Stomach (tissue), 9 donors: ENCODE data around the gene CD200R1L. TPM values are rescaled to one million over a fixed set of nuclear protein-coding genes. Genes with fewer than 3 reads are reported as not detected.

ENCODE experiments used
- DNase-seq, 2 donors: peaks; one replicate each; pipeline versions ENCODE4 v3.0.0 to v3.0.0-alpha.2; 2013 to 2019
- H3K27ac ChIP-seq, 5 donors: fragments of 200-600 bp in 4 of 5; sonication (generic) in 4 of 5; one replicate each; pipeline ENCODE4 v1.5.1; 2013 to 2019; ENCODE audit warnings: mild to moderate bottlenecking in 1 of 5, moderate library complexity in 1 of 5
- H3K27me3 ChIP-seq, 3 donors: fragments of 200-600 bp; sonication (generic); one replicate each; pipeline ENCODE4 v1.5.1; 2017 to 2019; ENCODE audit warnings: mixed run types in 1 of 3
- H3K36me3 ChIP-seq, 4 donors: fragments of 200-600 bp; sonication (generic); 1 replicate in 3 of 4; 2 replicates in 1 of 4; pipeline ENCODE4 v1.5.1; 2016 to 2019
- H3K4me1 ChIP-seq, 4 donors: fragments of 200-600 bp; sonication (generic); one replicate each; pipeline ENCODE4 v1.5.1; 2016 to 2019
- H3K4me3 ChIP-seq, 4 donors: fragments of 200-600 bp; sonication (generic) in 3 of 4; one replicate each; pipeline ENCODE4 v1.5.1; 2016 to 2019; ENCODE audit warnings: mild to moderate bottlenecking in 1 of 4
- H3K9me3 ChIP-seq, 4 donors: fragments of 200-600 bp; sonication (generic); one replicate each; pipeline ENCODE4 v1.5.1; 2016 to 2019
- CTCF ChIP-seq, 7 experiments: fragments of 450-650 bp in 4 of 7; fragments of 200-600 bp in 3 of 7; sonication (generic) in 3 of 7; IDR thresholded peaks; one replicate each; pipeline ENCODE4 v1.5.1; 2016 to 2019; ENCODE audit warnings: antibody characterized with exemption in 7 of 7, control low read depth in 2 of 7, mild to moderate bottlenecking in 1 of 7
- EP300 ChIP-seq: sonication (generic); formaldehyde crosslinking; IDR thresholded peaks from one replicate; pipeline ENCODE4 v1.6.1; 2017; ENCODE audit warnings: antibody characterized with exemption
- POLR2A ChIP-seq, 4 donors: fragments of 450-650 bp; IDR thresholded peaks; one replicate each; pipeline ENCODE4 v1.6.1; 2016; ENCODE audit warnings: antibody characterized with exemption in 4 of 4, control low read depth in 2 of 4, mild to moderate bottlenecking in 1 of 4, moderate library complexity in 1 of 4
- POLR2AphosphoS5 ChIP-seq, 3 donors: sonication (generic); formaldehyde crosslinking; IDR thresholded peaks; one replicate each; pipeline ENCODE4 v1.6.1; 2016; ENCODE audit warnings: antibody characterized with exemption in 3 of 3
- WGBS, 5 donors: extraction: QIAGEN DNeasy Blood & Tissue Kit in 3 of 5; methylation state at CpG; one replicate each; pipeline versions ENCODE4 v1.1.5 to v1.1.7; 2013 to 2018; 5-methylcytosine and 5-hydroxymethylcytosine counted together
- intact Hi-C: fragments of 100-400 bp; cut with DNase I; formaldehyde crosslinking; loops from one replicate; pipeline ENCODE4 v1.15.1; 2023; ENCODE audit warnings: low total_unique reads
- polyA plus RNA-seq, 3 donors: library from polyadenylated mRNA; stranded (reverse); fragments of 200-250 nt; gene quantifications; one replicate each; pipeline ENCODE4 v1.2.3, GENCODE V29; 2013
- total RNA-seq, 5 donors: library from RNA; depleted of rRNA; stranded (reverse); fragments of >200 nt; gene quantifications; one replicate each; pipeline versions ENCODE4 v1.1.0 to v1.2.3, GENCODE V29; 2014 to 2016
- donor health status: healthy with polysubstance abuse.
- donor health status: Bipolar disorder and iron deficiency.
- donor health status: healthy.

The CD200R1L gene
- total and polyA plus RNA-seq, 8 donors: not detected

DNA sequence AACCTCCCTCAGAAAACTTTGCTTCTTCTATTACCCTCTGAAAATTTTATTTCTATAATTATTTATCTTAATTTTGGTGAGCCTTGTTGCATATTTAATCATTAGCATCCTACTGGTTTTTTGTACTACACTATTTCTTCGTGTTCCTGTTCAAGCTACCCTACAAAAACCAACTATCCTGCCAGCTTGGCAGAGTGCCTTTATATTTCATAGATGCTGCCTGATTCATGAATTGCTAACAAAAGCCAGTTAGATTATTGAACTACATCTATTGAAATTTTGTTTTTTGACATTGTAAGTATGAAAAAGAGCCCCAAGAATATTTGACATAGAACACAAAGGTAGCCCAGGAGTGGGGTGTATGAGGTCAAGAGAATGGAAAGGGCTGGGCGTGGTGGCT lies 78.9 kb downstream of the CD200R1L start:
- no peaks in the 10 kb centered on the region for H3K36me3 ChIP-seq
- H3K27me3 ChIP-seq: no peaks in the 10 kb centered on the region
- DNase-seq: no peak
- TF ChIP-seq EP300: no peak
- TF ChIP-seq POLR2A (IDR thresholded peaks at IDR 0.05): no peak
- TF ChIP-seq CTCF (IDR thresholded peaks at IDR 0.05): no peak
- TF ChIP-seq POLR2AphosphoS5 (IDR thresholded peaks at IDR 0.05): no peak
- H3K27ac ChIP-seq: no peak overlapping the region
- H3K9me3 ChIP-seq: no peaks in the 10 kb centered on the region
- WGBS, 5 donors: 86 to 88% (median 87%) methylated on average over 2 of the region's 2 CpGs
- peaks cover 0 to 6% (median 0%) of the 10 kb centered on the region in 4 donors for H3K4me1 ChIP-seq
- H3K4me3 ChIP-seq: no peak overlapping the region
- intact Hi-C loops: no loop called here

GRCh38 chr3:112767177-112767576 lies 79.5 kb downstream of the CD200R1L start:
- 81 to 91% (median 87%) methylated on average over 2 of the region's 2 CpGs for WGBS, 5 donors
- H3K4me1 ChIP-seq: peaks cover 0 to 6% (median 0%) of the 10 kb centered on the region in 4 donors
- intact Hi-C loops: no loop called here
- no peak overlapping the region for H3K27ac ChIP-seq
- DNase-seq: no peak
- no peak overlapping the region for H3K4me3 ChIP-seq
- no peaks in the 10 kb centered on the region for H3K27me3 ChIP-seq
- TF ChIP-seq POLR2A (IDR thresholded peaks at IDR 0.05): no peak
- no peak for TF ChIP-seq POLR2AphosphoS5 (IDR thresholded peaks at IDR 0.05)
- H3K9me3 ChIP-seq: no peaks in the 10 kb centered on the region
- no peaks in the 10 kb centered on the region for H3K36me3 ChIP-seq

Other genes with a start within 250 kb of the CD200R1L start
- 100 to 1,000 TPM in 1 of 5 donors, 10 to 100 TPM in 3, 1 to 10 TPM in 1; 2.3 to 158 (median 29.0) TPM for gene CCDC80, start 205.7 kb downstream of the CD200R1L start, total RNA-seq
- 10 to 100 TPM in 2 of 3 donors, 1 to 10 TPM in 1; 7.4 to 11.8 (median 10.2) TPM for gene CCDC80, start 205.7 kb downstream of the CD200R1L start, polyA plus RNA-seq
- 10 to 100 TPM in 1 of 5 donors, 1 to 10 TPM in 2, not detected in 2; 3.7 to 19.3 (median 5.7) TPM for gene CD200R1, start 128.2 kb upstream of the CD200R1L start, total RNA-seq
- under 1 TPM; 0.25 to 0.76 (median 0.73) TPM for gene CD200R1, start 128.2 kb upstream of the CD200R1L start, polyA plus RNA-seq
- 10 to 100 TPM in 3 of 5 donors, 1 to 10 TPM in 1, not detected in 1; 8.7 to 19.8 (median 11.9) TPM for gene GTPBP8, start 144.1 kb upstream of the CD200R1L start, total RNA-seq
- gene GTPBP8, start 144.1 kb upstream of the CD200R1L start, polyA plus RNA-seq: 10 to 100 TPM in 2 of 3 donors, 1 to 10 TPM in 1; 7.5 to 16.0 (median 13.0) TPM